HepG2 (cell line): ENCODE measurements around the gene HLF. TPM values are rescaled to one million over a fixed set of nuclear protein-coding genes. Genes with fewer than 3 reads are reported as not detected.
A peak's percentile ranks its signal among the peaks of the same experiment; 100 is the strongest.

Source experiments
- EED ChIP-seq: sonication (generic); formaldehyde crosslinking; IDR thresholded peaks from 2 replicates; pipeline ENCODE4 v1.5.0; 2020; ENCODE audit warnings: mild to moderate bottlenecking, missing genetic modification reagents
- MIER3 ChIP-seq: IDR thresholded peaks from 2 replicates; pipeline ENCODE4 v1.6.1; 2016; ENCODE audit warnings: missing compliant biosample characterization, borderline replicate concordance
- PAX8 ChIP-seq: sonication (generic); formaldehyde crosslinking; IDR thresholded peaks from 2 replicates; pipeline ENCODE4 v1.8.0; 2022; ENCODE audit warnings: mild to moderate bottlenecking, missing genetic modification reagents, borderline replicate concordance
- ZBTB20 ChIP-seq: sonication (generic); formaldehyde crosslinking; IDR thresholded peaks from 2 replicates; pipeline ENCODE4 v1.8.1; 2023; ENCODE audit warnings: missing genetic modification reagents, low read depth, mild to moderate bottlenecking, borderline replicate concordance
- ZBTB37 ChIP-seq: sonication (generic); formaldehyde crosslinking; IDR thresholded peaks from 2 replicates; pipeline ENCODE4 v1.4.0; 2020; ENCODE audit warnings: mild to moderate bottlenecking, missing genetic modification reagents
- ZBTB44 ChIP-seq: sonication (generic); formaldehyde crosslinking; IDR thresholded peaks from 2 replicates; pipeline ENCODE4 v1.4.0; 2020; ENCODE audit warnings: missing genetic modification reagents
- ZBTB46 ChIP-seq: sonication (generic); formaldehyde crosslinking; IDR thresholded peaks from 2 replicates; pipeline ENCODE4 v1.4.0; 2020; ENCODE audit warnings: mild to moderate bottlenecking, missing genetic modification reagents, borderline replicate concordance
- ZNF230 ChIP-seq: sonication (generic); formaldehyde crosslinking; IDR thresholded peaks from 2 replicates; pipeline ENCODE4 v1.4.0; 2020; ENCODE audit warnings: mild to moderate bottlenecking, missing genetic modification reagents
- ZNF282 ChIP-seq: fragments of 450-650 bp; IDR thresholded peaks from 2 replicates; pipeline ENCODE4 v1.6.1; 2018; ENCODE audit not compliant: partially characterized antibody
- ZNF33A ChIP-seq: sonication (generic); formaldehyde crosslinking; IDR thresholded peaks from 2 replicates; pipeline ENCODE4 v1.5.1; 2020; ENCODE audit warnings: missing genetic modification reagents, mild to moderate bottlenecking, moderate library complexity, borderline replicate concordance
- ZNF563 ChIP-seq: sonication (generic); formaldehyde crosslinking; IDR thresholded peaks from 2 replicates; pipeline ENCODE4 v1.8.0; 2022; ENCODE audit warnings: mild to moderate bottlenecking, moderate library complexity, missing genetic modification reagents
- ZNF761 ChIP-seq: sonication (generic); formaldehyde crosslinking; conservative IDR thresholded peaks from 2 replicates; pipeline ENCODE4 v1.4.0; 2020; ENCODE audit warnings: mild to moderate bottlenecking, missing genetic modification reagents
- polyA plus RNA-seq, 8 experiments: library from polyadenylated mRNA; depleted of rRNA in 3 of 8; stranded (reverse) in 7 of 8; unstranded in 1 of 8; fragments of >200 nt; fragmentation: Illumina TruSeq in 4 of 8; extraction: Trizol in 4 of 8; gene quantifications; 2 replicates each; pipeline versions ENCODE4 v1.2.1 to v1.2.3, GENCODE V29; 2011 to 2016; ENCODE audit warnings: low read depth in 4 of 8, missing spikeins in 1 of 8, mixed read lengths in 1 of 8; ENCODE audit not compliant: insufficient read depth in 1 of 8
- total RNA-seq, 5 experiments: library from RNA; depleted of rRNA; stranded (reverse); fragments of >200 nt; fragmentation: Illumina TruSeq; extraction: Trizol; gene quantifications; 2 replicates each; pipeline ENCODE4 v1.2.3, GENCODE V29; 2016; ENCODE audit warnings: low read depth in 1 of 5
- TF ChIP-seq, protein P1 (sequence below): IDR thresholded peaks from 2 replicates; pipeline ENCODE4 v1.6.1; 2016; ENCODE audit warnings: low read depth, missing genetic modification reagents, missing compliant biosample characterization
- TF ChIP-seq, protein P2 (sequence below): IDR thresholded peaks from 2 replicates; pipeline ENCODE4 v1.4.0; 2020; ENCODE audit warnings: mild to moderate bottlenecking, missing genetic modification reagents

Gene HLF
- total and polyA plus RNA-seq, 2 of the 13 experiments (the other 11 are each of a cell fraction or from before 2014, with no cell fraction given) = 202 to 346 TPM

DNA sequence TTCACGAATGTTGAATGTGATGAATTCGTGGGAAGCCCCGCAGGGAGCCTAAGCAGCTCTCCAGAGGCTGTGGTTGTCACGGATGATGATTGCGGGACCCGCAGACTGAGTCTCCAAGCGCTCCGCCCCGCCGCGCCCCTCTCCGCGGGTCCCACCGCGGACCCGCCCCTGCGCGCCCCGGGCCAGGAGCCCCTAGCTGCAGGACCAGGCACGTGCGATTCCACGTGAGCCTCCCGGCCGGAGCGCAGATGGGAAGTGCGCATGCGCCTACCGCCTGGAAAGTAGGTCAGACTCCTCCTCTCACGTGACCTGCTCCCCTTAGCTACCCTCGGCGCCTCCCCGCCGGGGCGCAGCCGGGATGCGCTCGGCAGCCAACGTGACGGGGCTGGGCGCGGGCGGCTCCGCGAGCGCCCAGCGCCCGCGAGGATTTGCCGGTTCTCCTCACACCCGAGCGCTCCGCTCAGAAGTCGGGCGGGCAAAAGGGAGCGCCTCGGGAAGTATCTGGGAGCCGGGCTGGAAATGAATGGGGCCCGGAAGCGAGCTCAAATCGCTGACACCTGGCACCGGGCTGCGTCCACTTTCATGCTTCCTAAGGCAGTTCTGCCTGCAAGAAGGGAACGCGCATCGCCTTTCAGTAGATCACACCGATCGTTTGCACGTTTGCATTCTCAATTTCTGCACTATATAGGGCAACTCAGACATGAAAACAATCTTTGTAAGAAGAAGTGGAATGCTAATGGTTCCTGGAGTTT, 26.4 kb upstream of the HLF start (continued):
- TF ChIP-seq, protein P1, sequence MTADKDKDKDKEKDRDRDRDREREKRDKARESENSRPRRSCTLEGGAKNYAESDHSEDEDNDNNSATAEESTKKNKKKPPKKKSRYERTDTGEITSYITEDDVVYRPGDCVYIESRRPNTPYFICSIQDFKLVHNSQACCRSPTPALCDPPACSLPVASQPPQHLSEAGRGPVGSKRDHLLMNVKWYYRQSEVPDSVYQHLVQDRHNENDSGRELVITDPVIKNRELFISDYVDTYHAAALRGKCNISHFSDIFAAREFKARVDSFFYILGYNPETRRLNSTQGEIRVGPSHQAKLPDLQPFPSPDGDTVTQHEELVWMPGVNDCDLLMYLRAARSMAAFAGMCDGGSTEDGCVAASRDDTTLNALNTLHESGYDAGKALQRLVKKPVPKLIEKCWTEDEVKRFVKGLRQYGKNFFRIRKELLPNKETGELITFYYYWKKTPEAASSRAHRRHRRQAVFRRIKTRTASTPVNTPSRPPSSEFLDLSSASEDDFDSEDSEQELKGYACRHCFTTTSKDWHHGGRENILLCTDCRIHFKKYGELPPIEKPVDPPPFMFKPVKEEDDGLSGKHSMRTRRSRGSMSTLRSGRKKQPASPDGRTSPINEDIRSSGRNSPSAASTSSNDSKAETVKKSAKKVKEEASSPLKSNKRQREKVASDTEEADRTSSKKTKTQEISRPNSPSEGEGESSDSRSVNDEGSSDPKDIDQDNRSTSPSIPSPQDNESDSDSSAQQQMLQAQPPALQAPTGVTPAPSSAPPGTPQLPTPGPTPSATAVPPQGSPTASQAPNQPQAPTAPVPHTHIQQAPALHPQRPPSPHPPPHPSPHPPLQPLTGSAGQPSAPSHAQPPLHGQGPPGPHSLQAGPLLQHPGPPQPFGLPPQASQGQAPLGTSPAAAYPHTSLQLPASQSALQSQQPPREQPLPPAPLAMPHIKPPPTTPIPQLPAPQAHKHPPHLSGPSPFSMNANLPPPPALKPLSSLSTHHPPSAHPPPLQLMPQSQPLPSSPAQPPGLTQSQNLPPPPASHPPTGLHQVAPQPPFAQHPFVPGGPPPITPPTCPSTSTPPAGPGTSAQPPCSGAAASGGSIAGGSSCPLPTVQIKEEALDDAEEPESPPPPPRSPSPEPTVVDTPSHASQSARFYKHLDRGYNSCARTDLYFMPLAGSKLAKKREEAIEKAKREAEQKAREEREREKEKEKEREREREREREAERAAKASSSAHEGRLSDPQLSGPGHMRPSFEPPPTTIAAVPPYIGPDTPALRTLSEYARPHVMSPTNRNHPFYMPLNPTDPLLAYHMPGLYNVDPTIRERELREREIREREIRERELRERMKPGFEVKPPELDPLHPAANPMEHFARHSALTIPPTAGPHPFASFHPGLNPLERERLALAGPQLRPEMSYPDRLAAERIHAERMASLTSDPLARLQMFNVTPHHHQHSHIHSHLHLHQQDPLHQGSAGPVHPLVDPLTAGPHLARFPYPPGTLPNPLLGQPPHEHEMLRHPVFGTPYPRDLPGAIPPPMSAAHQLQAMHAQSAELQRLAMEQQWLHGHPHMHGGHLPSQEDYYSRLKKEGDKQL (CRISPR knock-in tag) = no peak
- TF ChIP-seq PAX8 (CRISPR knock-in tag) = no peak
- TF ChIP-seq ZBTB44 (CRISPR knock-in tag) = no peak
- TF ChIP-seq MIER3 (CRISPR knock-in tag) = no peak
- TF ChIP-seq ZBTB37 (CRISPR knock-in tag) = no peak
- no peak for TF ChIP-seq ZBTB20 (CRISPR knock-in tag)
- TF ChIP-seq ZNF282 = no peak
- no peak for TF ChIP-seq ZNF563 (CRISPR knock-in tag)
- no peak for TF ChIP-seq ZNF33A (CRISPR knock-in tag)
- TF ChIP-seq ZNF761 (CRISPR knock-in tag) = no peak
- 0 out of 2 replicates have a peak, but pooled peaks have one; percentile 2 for TF ChIP-seq EED (CRISPR knock-in tag)
- peak; percentile 91 for TF ChIP-seq ZNF230
- TF ChIP-seq, protein P2, sequence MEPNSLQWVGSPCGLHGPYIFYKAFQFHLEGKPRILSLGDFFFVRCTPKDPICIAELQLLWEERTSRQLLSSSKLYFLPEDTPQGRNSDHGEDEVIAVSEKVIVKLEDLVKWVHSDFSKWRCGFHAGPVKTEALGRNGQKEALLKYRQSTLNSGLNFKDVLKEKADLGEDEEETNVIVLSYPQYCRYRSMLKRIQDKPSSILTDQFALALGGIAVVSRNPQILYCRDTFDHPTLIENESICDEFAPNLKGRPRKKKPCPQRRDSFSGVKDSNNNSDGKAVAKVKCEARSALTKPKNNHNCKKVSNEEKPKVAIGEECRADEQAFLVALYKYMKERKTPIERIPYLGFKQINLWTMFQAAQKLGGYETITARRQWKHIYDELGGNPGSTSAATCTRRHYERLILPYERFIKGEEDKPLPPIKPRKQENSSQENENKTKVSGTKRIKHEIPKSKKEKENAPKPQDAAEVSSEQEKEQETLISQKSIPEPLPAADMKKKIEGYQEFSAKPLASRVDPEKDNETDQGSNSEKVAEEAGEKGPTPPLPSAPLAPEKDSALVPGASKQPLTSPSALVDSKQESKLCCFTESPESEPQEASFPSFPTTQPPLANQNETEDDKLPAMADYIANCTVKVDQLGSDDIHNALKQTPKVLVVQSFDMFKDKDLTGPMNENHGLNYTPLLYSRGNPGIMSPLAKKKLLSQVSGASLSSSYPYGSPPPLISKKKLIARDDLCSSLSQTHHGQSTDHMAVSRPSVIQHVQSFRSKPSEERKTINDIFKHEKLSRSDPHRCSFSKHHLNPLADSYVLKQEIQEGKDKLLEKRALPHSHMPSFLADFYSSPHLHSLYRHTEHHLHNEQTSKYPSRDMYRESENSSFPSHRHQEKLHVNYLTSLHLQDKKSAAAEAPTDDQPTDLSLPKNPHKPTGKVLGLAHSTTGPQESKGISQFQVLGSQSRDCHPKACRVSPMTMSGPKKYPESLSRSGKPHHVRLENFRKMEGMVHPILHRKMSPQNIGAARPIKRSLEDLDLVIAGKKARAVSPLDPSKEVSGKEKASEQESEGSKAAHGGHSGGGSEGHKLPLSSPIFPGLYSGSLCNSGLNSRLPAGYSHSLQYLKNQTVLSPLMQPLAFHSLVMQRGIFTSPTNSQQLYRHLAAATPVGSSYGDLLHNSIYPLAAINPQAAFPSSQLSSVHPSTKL = peak; percentile 78
- TF ChIP-seq ZBTB46 (CRISPR knock-in tag) = no peak
